NCI-H2029 (cell line): ENCODE measurements around the gene CCBE1.

ENCODE experiments used
- DNase-seq: peaks from one replicate; lab custom pipeline; 2025; lab: John Stamatoyannopoulos, UW

CCBE1 gene

DNA sequence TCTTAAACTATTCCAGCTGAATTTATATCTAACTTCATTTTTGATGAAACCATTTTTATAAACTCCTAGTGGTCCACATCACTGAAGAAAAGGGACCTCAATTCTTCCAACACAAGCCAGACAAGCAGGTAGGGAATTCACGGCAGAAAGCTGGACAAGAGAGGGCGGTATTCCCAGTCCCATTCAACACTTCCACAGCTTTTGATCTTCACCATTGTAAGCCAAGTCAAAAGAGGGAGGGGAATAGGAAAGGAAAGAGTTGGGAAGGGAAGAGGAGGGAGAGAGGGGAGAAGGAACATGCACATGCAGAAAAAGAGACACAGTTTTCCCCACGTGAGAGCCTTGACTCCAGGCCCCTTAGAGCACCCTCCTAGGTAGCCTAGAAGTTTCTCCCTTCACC lies 77.4 kb downstream of the CCBE1 start:
- no peak for DNase-seq

- DNase-seq: no peak
Measured at GRCh38 chr18:59617468-59617932, 79.7 kb downstream of the CCBE1 start.

- no peak for DNase-seq
Measured at GRCh38 chr18:59616501-59616900, 80.7 kb downstream of the CCBE1 start.

GRCh38 chr18:59613903-59614302 lies 83.3 kb downstream of the CCBE1 start:
- no peak for DNase-seq

- DNase-seq: no peak
Measured at GRCh38 chr18:59612381-59612780, 84.8 kb downstream of the CCBE1 start.

DNA sequence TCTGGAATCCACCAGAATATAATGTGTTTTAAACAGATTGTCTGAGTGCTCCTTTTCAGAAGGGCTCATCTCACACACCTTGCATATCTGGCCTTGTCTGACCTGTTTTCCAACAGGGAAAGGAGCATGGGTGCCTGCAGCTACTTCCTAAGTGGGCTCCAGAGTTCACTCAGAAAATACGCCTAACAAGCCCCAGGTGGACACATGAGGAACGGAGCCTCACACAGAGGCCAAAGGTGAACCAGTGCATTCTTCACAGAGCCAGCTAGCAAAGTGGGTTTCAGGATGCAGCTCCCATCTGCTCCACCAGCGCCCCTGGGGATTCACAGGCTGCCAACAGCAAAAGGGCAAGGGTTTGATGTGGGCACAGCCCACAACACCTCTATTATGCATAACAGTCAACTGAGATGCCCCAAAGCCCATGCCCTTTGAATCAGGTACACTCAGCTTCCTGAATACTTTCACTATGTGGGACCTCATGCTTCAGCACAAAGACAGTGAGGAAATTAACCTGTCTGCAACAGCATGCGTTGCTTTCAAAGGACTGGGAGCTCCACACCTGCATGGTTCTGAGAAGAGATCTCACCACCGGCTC lies 86.6 kb downstream of the CCBE1 start:
- no peak for DNase-seq

GRCh38 chr18:59609654-59610053 lies 87.6 kb downstream of the CCBE1 start:
- no peak for DNase-seq

- no peak for DNase-seq
Measured at GRCh38 chr18:59607471-59607870, 89.8 kb downstream of the CCBE1 start.

DNA sequence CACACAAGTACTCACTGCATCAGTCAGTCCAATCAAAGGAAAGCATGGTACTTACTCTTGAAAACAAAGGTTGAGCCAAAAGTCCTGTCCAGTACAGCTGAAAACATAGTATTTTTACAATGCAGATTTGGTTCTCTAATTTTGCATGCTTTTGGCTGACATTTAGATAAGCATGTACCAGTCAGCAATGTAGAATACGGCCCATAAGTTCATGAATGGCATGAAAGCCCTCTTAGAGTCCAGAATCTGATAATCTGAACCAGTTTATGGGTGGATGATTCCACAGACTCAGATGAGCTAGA lies 90.2 kb downstream of the CCBE1 start:
- DNase-seq: no peak

DNA sequence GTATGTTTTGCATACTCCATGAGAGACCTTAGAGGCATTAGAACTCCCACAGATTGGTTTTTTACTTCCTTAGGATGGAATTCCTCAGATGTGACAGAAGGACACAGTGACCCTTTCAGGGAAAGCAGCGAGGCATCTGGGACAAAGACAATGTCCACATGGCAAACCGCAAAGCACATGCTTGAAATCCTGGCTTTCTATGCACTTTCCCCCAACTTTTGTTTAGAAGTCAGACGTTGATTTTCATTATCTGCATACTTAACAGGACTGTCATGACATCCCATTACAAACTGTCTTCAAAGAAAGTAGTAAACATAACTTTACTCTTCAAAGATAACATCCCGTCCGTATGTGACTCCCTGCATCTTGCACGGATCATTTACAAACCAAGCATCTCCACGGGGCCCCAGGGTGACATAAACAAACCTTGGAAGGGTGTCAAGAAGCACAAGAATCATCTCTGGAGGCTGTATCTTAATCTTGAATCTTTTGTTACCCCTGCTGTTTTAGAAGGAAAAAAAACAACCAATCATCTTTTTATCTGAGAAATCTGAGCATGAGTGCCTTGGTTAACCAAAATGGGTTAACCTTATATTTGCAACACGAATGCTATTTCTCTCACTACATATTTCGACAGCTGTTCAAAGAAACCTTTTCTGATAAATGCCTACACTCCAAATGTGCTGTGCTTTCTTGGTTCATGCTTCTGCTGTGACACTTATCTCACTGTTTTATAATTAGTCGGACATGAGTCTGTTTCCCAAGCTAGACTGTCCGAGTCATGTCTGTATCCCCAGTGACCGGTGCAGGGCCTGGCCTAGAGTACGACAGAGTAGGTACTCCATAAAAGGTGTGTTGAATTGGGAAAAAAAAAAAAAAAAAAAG lies 90.8 kb downstream of the CCBE1 start:
- no peak for DNase-seq

DNA sequence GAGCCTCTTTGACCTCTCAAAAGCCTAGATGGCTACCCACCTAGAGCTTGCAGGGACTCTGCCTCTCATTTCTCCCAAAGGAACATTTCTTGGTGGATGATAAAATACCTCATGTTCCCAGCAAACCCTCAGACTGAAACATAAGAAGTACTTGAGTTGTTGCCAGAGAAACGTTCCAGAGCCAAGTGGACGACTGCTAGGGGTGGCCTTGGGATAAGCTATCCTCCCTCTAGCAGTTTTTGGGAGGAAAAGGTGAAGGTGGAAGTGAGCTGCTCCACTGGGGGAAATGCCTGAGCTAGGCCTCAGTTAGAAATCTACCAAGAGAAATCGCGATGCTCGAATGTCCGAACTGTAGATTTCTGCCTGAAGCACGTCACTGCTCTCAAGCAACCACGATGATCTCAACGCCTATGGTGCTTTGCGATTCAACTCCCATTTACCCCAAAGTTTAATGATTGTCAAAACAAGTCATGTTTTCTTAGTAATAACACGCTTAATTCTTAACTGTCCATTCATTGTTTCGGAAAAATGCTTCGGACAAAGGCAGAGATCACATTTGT lies 91.5 kb downstream of the CCBE1 start:
- DNase-seq: no peak

DNA sequence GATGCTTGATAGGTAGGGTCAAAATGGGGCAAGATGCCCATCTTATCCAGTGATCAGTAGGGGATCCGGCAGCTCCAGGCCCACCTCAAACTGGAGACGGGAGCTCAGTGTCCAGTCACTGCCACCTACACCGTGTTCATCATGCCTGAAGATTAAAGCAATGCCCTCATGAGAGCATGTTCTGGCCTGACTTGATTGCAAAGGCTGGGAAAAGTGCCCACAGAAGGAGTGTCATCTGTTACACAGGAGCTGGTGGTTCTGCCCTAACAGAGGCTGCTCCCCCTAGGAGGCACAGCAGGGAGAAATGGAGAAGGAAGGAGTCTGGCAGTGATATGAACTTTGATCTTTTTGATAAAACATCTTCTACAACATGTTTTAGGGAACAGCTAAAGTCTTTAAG lies 92.3 kb downstream of the CCBE1 start:
- no peak for DNase-seq

DNA sequence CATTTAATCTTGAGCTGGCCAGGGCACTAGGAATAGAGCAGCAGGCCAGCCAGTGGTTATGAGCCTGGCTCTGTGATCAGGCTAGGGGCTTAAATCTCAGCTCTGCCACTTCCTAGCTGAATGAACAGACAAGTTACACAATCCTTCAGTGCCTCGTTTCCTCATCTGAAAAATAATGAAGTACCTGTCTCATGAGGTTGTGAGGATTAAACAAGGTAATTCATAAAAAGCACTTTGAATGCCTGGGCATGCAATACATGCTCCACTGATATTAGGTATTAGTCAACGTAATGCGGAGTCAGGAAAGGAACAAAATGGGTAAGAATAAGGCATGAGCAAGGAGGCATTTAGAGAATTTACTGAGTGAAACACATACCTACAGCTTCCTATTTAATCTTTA lies 100.2 kb downstream of the CCBE1 start:
- no peak for DNase-seq

DNA sequence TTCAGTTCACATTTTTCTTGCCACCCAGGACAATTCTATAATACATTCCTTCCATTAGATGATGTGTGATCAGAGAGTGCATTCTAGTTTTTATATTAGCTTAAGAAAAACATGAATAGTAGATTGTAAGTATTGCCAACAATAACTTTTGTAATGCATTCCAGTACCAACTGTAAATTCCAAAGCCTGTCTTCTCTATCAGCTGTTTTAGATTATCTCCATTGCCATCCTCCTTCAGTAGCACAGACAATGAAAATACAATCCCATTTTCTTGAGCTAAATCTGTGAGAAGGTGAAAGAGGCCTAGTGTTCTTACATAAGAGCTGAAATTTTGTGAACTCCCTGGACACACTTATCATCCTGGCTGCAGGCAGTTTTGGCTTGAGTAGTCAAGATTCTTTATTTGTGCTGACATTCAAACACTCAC lies 103.9 kb downstream of the CCBE1 start:
- no peak for DNase-seq

DNA sequence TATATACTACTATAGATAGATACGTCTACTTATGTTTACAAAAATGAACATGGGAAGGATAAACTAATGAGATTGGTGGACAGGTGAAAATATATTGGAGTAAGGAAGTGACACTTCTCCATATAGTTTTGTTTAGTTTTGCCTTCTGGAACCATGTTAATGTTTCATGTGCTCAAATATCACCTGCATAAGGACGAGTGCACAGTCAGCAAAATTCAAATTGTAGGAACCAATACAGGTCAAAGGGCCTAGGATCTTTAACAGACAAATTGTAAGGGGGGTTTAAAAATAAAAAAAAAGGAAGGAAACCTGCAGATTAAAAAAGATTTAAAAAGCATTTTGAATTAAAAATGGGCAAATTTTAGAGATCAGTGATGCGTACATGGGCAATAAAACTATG lies 104.6 kb downstream of the CCBE1 start:
- DNase-seq: no peak

DNA sequence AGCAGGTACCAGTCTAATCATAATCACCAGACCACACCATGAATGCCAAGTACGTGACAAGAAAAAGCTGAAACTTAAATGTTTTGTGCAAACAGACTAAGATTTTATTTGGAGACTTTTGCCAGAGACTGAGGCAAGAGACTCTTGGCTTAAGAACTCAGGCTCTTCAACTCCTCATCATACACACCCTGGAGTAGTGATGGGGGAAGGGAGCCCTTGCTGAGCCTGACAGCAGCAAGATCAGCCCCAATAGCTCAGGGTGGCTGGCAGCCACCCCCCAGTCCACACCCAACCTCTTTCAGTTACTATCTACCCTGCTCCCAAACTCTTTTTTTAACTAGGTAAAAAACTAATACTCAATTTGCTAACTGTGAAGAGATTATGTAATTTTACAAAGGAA lies 114.8 kb downstream of the CCBE1 start:
- no peak for DNase-seq

GRCh38 chr18:59579509-59579908 lies 117.7 kb downstream of the CCBE1 start:
- DNase-seq: no peak

DNA sequence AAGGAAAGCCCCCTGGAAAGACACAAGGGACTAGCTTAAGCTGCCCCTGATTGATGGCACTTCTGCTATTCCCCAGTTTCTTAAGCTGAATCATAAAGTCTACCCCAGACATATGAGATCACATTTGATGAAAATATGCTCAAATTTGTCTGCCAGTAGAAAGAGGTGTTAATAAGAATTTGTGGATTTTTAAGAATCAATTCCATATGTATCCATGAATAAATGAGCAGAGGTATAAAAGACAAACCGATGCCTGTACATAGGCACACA lies 119.9 kb downstream of the CCBE1 start:
- no peak for DNase-seq

DNA sequence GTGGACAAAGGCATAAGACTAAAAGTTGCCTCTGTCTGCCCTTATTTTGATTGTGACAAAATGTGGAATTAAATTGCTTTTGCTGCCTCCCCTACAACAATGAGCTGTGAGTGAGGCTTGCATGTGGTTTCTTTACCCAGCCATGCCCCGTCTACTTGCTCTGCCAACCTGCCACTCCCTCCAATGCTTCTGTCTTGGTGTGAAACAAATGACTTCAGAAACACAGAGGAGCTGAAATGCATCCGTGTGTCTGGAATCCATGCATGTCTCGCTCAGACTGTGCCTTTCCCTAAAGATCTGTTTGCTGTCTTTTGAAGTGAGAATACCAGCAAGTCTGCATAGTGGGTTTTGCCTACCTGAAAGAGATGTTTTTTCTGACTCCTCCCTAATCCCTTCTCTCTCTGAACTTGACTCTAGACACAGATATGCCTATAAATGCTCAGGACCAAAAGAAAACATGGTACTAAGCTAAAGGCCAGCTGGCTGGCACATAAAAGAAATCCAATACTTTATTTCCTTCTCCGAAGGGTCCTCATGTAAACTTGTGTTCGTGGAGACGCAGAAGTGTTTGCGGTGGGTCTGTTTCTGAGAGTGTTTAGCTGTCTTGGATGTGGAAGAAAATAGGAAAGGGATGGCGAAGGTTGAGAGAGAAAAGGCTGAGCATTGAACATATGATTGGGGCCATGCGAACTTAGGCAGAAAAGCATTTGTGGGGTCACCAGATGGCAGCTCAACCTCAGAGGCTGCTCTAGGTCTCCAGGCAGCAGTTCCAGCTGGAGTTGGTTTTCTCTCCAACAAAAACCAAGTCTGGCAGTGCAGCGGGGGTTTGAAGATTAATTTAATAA lies 120.5 kb downstream of the CCBE1 start:
- no peak for DNase-seq

DNA sequence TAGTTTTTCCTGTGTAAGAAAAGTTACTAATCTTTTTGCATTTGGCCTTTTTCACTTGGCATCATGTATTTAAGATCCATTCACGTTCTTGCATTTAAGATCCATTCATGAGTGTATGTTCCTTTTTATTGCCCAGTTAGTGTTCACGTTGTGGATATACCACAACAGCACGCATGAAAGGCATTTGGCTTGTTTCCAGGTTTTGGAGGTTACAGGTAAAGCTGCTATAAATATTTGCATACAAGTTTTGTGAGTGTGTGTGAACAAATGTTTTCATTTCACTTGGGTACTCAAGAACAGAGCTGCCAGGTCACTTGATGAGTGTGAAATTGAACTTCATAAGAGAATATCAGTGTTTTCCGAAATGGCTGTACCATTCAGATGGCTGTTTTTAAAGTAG lies 121.2 kb downstream of the CCBE1 start:
- DNase-seq: peak; percentile 28

- no peak for DNase-seq
Measured at GRCh38 chr18:59573962-59574361, 123.3 kb downstream of the CCBE1 start.

GRCh38 chr18:59571902-59572301 lies 125.3 kb downstream of the CCBE1 start:
- no peak for DNase-seq

- no peak for DNase-seq
Measured at GRCh38 chr18:59570796-59571195, 126.4 kb downstream of the CCBE1 start.
